Measurements from ENCODE around the gene HEPN1. TPM values are rescaled to one million over a fixed set of nuclear protein-coding genes. Genes with fewer than 3 reads are reported as not detected.

The HEPN1 gene
- polyA plus RNA-seq, 1 donor from 2014 or later: not detected

DNA sequence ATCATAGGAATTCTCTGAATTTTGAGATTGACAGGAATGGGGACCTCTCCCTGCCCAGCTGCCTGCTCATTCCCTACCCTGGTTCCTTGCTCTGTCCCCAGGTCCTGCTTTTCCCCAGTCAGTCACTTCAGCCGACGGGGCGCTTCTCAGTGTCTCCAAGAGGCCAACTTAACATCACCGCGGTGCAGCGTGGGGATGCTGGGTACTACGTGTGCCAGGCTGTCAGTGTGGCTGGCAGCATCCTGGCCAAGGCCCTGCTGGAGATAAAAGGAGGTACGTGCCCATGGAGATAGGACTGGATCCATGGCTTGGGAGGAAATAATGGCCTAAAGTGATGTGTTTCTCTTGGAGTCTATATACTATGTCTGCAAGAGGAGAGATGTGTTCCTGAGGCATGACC is 46.8 kb upstream of the HEPN1 start:
- Histone ChIP-seq H2AFZ (ENCODE audit: low read depth, low read length) (no peak overlapping the region), H3K27ac (ENCODE audit: low read length) (no peak overlapping the region), H3K36me3 (ENCODE audit: insufficient read depth, low read length) (no peaks in the 10 kb centered on the region), H3K79me2 (replicated peaks; ENCODE audit: insufficient read depth, low read length) (no peaks in the 10 kb centered on the region), H3K9me3 (ENCODE audit: low read length) (no peaks in the 10 kb centered on the region), H4K20me1 (ENCODE audit: insufficient read depth) (no peaks in the 10 kb centered on the region), H3F3A (ENCODE audit: insufficient read depth, low read length, poor library complexity, severe bottlenecking) (no peaks in the 10 kb centered on the region), H3K4me2 (ENCODE audit: low read length) (no peak overlapping the region), H3K9ac (ENCODE audit: low read length) (no peak overlapping the region), H3K4me3 (ENCODE audit: low read length) (no peak overlapping the region), H3K27me3 (ENCODE audit: insufficient read depth, low read depth, low read length) (peaks cover 59% of the 10 kb centered on the region), H3K9me2 (ENCODE audit: insufficient read depth, low read length) (no peaks in the 10 kb centered on the region)
- TF ChIP-seq SMC3 (conservative IDR thresholded peaks at IDR 0.05; ENCODE audit: poor library complexity) (no peak), POLR2AphosphoS5 (IDR thresholded peaks at IDR 0.05) (no peak), MXI1 (conservative IDR thresholded peaks at IDR 0.05; ENCODE audit: poor library complexity, severe bottlenecking) (no peak), RAD21 (conservative IDR thresholded peaks at IDR 0.05) (no peak), EZH2 (IDR thresholded peaks at IDR 0.05; ENCODE audit: borderline replicate concordance, insufficient read depth, low read length, poor library complexity, severe bottlenecking) (no peak), EP300 (conservative IDR thresholded peaks at IDR 0.05; ENCODE audit: poor library complexity, severe bottlenecking) (no peak), TAF1 (IDR thresholded peaks at IDR 0.05; ENCODE audit: low read depth) (no peak)
- TF ChIP-seq, protein P1, sequence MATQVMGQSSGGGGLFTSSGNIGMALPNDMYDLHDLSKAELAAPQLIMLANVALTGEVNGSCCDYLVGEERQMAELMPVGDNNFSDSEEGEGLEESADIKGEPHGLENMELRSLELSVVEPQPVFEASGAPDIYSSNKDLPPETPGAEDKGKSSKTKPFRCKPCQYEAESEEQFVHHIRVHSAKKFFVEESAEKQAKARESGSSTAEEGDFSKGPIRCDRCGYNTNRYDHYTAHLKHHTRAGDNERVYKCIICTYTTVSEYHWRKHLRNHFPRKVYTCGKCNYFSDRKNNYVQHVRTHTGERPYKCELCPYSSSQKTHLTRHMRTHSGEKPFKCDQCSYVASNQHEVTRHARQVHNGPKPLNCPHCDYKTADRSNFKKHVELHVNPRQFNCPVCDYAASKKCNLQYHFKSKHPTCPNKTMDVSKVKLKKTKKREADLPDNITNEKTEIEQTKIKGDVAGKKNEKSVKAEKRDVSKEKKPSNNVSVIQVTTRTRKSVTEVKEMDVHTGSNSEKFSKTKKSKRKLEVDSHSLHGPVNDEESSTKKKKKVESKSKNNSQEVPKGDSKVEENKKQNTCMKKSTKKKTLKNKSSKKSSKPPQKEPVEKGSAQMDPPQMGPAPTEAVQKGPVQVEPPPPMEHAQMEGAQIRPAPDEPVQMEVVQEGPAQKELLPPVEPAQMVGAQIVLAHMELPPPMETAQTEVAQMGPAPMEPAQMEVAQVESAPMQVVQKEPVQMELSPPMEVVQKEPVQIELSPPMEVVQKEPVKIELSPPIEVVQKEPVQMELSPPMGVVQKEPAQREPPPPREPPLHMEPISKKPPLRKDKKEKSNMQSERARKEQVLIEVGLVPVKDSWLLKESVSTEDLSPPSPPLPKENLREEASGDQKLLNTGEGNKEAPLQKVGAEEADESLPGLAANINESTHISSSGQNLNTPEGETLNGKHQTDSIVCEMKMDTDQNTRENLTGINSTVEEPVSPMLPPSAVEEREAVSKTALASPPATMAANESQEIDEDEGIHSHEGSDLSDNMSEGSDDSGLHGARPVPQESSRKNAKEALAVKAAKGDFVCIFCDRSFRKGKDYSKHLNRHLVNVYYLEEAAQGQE (IDR thresholded peaks at IDR 0.05; ENCODE audit: borderline replicate concordance): no peak
- TF ChIP-seq, protein P2, sequence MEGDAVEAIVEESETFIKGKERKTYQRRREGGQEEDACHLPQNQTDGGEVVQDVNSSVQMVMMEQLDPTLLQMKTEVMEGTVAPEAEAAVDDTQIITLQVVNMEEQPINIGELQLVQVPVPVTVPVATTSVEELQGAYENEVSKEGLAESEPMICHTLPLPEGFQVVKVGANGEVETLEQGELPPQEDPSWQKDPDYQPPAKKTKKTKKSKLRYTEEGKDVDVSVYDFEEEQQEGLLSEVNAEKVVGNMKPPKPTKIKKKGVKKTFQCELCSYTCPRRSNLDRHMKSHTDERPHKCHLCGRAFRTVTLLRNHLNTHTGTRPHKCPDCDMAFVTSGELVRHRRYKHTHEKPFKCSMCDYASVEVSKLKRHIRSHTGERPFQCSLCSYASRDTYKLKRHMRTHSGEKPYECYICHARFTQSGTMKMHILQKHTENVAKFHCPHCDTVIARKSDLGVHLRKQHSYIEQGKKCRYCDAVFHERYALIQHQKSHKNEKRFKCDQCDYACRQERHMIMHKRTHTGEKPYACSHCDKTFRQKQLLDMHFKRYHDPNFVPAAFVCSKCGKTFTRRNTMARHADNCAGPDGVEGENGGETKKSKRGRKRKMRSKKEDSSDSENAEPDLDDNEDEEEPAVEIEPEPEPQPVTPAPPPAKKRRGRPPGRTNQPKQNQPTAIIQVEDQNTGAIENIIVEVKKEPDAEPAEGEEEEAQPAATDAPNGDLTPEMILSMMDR (IDR thresholded peaks at IDR 0.05; ENCODE audit: poor library complexity, severe bottlenecking): no peak

DNA sequence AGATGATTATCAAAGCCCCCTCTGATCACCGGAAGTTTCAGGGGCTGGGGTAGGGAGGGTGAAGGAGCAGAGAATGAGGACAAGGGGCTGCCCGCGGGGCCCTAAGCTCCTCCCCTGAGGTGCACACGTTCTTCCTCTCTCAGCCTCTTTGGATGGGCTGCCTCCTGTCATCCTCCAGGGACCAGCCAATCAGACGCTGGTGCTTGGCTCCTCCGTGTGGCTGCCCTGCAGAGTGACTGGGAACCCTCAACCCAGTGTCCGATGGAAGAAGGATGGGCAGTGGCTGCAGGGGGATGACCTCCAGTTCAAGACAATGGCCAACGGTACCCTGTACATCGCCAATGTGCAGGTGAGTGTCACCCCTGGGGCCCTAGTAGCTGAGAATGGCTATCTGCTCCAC is 46.3 kb upstream of the HEPN1 start:
- Histone ChIP-seq H3K4me2 (ENCODE audit: low read length) (no peak overlapping the region), H4K20me1 (ENCODE audit: insufficient read depth) (no peaks in the 10 kb centered on the region), H3K9ac (ENCODE audit: low read length) (no peak overlapping the region), H3K36me3 (ENCODE audit: insufficient read depth, low read length) (no peaks in the 10 kb centered on the region), H2AFZ (ENCODE audit: low read depth, low read length) (no peak overlapping the region), H3K4me3 (ENCODE audit: low read length) (no peak overlapping the region), H3K27ac (ENCODE audit: low read length) (no peak overlapping the region), H3K9me2 (ENCODE audit: insufficient read depth, low read length) (no peaks in the 10 kb centered on the region), H3K9me3 (ENCODE audit: low read length) (no peaks in the 10 kb centered on the region), H3F3A (ENCODE audit: insufficient read depth, low read length, poor library complexity, severe bottlenecking) (no peaks in the 10 kb centered on the region), H3K79me2 (replicated peaks; ENCODE audit: insufficient read depth, low read length) (no peaks in the 10 kb centered on the region), H3K27me3 (ENCODE audit: insufficient read depth, low read depth, low read length) (peaks cover 54% of the 10 kb centered on the region)
- no peak for TF ChIP-seq TAF1 (IDR thresholded peaks at IDR 0.05; ENCODE audit: low read depth)
- no peak for TF ChIP-seq EP300 (conservative IDR thresholded peaks at IDR 0.05; ENCODE audit: poor library complexity, severe bottlenecking)
- TF ChIP-seq, protein P1 (IDR thresholded peaks at IDR 0.05; ENCODE audit: borderline replicate concordance): no peak
- TF ChIP-seq, protein P2 (IDR thresholded peaks at IDR 0.05; ENCODE audit: poor library complexity, severe bottlenecking): no peak
- no peak for TF ChIP-seq RAD21 (conservative IDR thresholded peaks at IDR 0.05)
- TF ChIP-seq POLR2AphosphoS5 (IDR thresholded peaks at IDR 0.05): no peak
- no peak for TF ChIP-seq MXI1 (conservative IDR thresholded peaks at IDR 0.05; ENCODE audit: poor library complexity, severe bottlenecking)
- TF ChIP-seq SMC3 (conservative IDR thresholded peaks at IDR 0.05; ENCODE audit: poor library complexity): no peak
- TF ChIP-seq EZH2 (IDR thresholded peaks at IDR 0.05; ENCODE audit: borderline replicate concordance, insufficient read depth, low read length, poor library complexity, severe bottlenecking): no peak
